Astrocyte (in vitro differentiated cells and primary cell): ENCODE data around the gene UCHL5. TPM values are rescaled to one million over a fixed set of nuclear protein-coding genes. Genes with fewer than 3 reads are reported as not detected.

Experiments
- DNase-seq: peaks from one replicate; pipeline ENCODE4 v3.0.0-alpha.2; 2010; ENCODE audit warnings: low read depth
- FAIRE-seq: peaks from 2 replicates; lab custom pipeline; 2011; peaks lifted over from hg19 to GRCh38; lab: Jason Lieb, UNC
- H2AFZ ChIP-seq: 2 replicates; pipeline ENCODE4 v1.6.0; 2012; ENCODE audit warnings: low read depth, low read length, inconsistent platforms
- H3K27ac ChIP-seq: 2 replicates; pipeline ENCODE4 v1.5.1; 2011; ENCODE audit warnings: low read depth, low read length, inconsistent platforms
- H3K27me3 ChIP-seq: 2 replicates; pipeline ENCODE4 v1.6.0; 2011; ENCODE audit warnings: low read length, inconsistent platforms; ENCODE audit not compliant: insufficient read depth
- H3K36me3 ChIP-seq: 2 replicates; pipeline ENCODE4 v1.5.1; 2011; ENCODE audit warnings: low read length, inconsistent platforms; ENCODE audit not compliant: insufficient read depth
- H3K4me1 ChIP-seq: 2 replicates; pipeline ENCODE4 v1.5.1; 2011; ENCODE audit warnings: low read length, inconsistent platforms; ENCODE audit not compliant: insufficient read depth
- H3K4me2 ChIP-seq: 2 replicates; pipeline ENCODE4 v1.6.0; 2012; ENCODE audit warnings: low read length, inconsistent platforms
- H3K4me3 ChIP-seq: 2 replicates; pipeline ENCODE4 v1.5.1; 2011; ENCODE audit warnings: low read depth, mild to moderate bottlenecking, low read length, inconsistent platforms; ENCODE audit not compliant: insufficient read depth
- H3K79me2 ChIP-seq: 2 replicates; pipeline ENCODE4 v1.6.0; 2012; ENCODE audit warnings: mild to moderate bottlenecking, low read length, inconsistent platforms; ENCODE audit not compliant: insufficient read depth
- H3K9ac ChIP-seq: 2 replicates; pipeline ENCODE4 v1.6.0; 2012; ENCODE audit warnings: mild to moderate bottlenecking, low read length, inconsistent platforms
- H3K9me3 ChIP-seq: 2 replicates; pipeline ENCODE4 v1.5.1; 2012; ENCODE audit warnings: low read depth, mild to moderate bottlenecking, low read length, inconsistent platforms; ENCODE audit not compliant: insufficient read depth
- H4K20me1 ChIP-seq: 2 replicates; pipeline ENCODE4 v1.6.0; 2012; ENCODE audit warnings: low read length, inconsistent platforms; ENCODE audit not compliant: insufficient read depth
- H3K27ac Mint-ChIP-seq: one replicate; pipeline ENCODE4 v1.8.0; 2021; ENCODE audit warnings: mild to moderate bottlenecking, mixed read lengths; ENCODE audit not compliant: unreplicated experiment
- H3K27me3 Mint-ChIP-seq: one replicate; pipeline ENCODE4 v1.8.0; 2021; ENCODE audit warnings: low read depth, mixed read lengths; ENCODE audit not compliant: unreplicated experiment
- H3K36me3 Mint-ChIP-seq: one replicate; pipeline ENCODE4 v1.8.0; 2021; ENCODE audit warnings: low read depth, mixed read lengths; ENCODE audit not compliant: unreplicated experiment
- H3K4me1 Mint-ChIP-seq: one replicate; pipeline ENCODE4 v1.8.0; 2021; ENCODE audit warnings: low read depth, mixed read lengths; ENCODE audit not compliant: unreplicated experiment
- H3K4me3 Mint-ChIP-seq: one replicate; pipeline ENCODE4 v1.8.0; 2021; ENCODE audit warnings: mild to moderate bottlenecking, moderate library complexity, mixed read lengths; ENCODE audit not compliant: unreplicated experiment
- H3K9me3 Mint-ChIP-seq: one replicate; pipeline ENCODE4 v1.8.0; 2021; ENCODE audit warnings: mild to moderate bottlenecking, mixed read lengths; ENCODE audit not compliant: unreplicated experiment
- CTCF ChIP-seq: IDR thresholded peaks from 2 replicates; pipeline ENCODE4 v1.5.1; 2011; ENCODE audit warnings: low read depth, mild to moderate bottlenecking, inconsistent platforms, low read length, moderate library complexity; ENCODE audit not compliant: insufficient read depth
- EZH2 ChIP-seq: IDR thresholded peaks from 2 replicates; pipeline ENCODE4 v1.6.1; 2012; ENCODE audit warnings: mild to moderate bottlenecking, low read length, inconsistent platforms; ENCODE audit not compliant: insufficient read depth
- total RNA-seq: library from RNA; stranded (reverse); gene quantifications from 2 replicates; pipeline ENCODE4 v1.2.1, GENCODE V29; 2021

The UCHL5 gene
- total RNA-seq, 1 donor from 2014 or later, result 33.3 TPM

- no peak for DNase-seq
- H3K4me3 Mint-ChIP-seq, result no peak overlapping the region
- peaks cover 6% of the 10 kb centered on the region for H3K4me1 Mint-ChIP-seq
- no peaks in the 10 kb centered on the region for H3K27me3 Mint-ChIP-seq
- no peak overlapping the region for H3K27ac ChIP-seq
- no peaks in the 10 kb centered on the region for H3K79me2 ChIP-seq
- H2AFZ ChIP-seq, result no peak overlapping the region
- H3K36me3 ChIP-seq, result no peaks in the 10 kb centered on the region
- no peak for TF ChIP-seq CTCF
- no peak for TF ChIP-seq EZH2
- H3K9me3 Mint-ChIP-seq, result no peaks in the 10 kb centered on the region
- H3K36me3 Mint-ChIP-seq, result no peaks in the 10 kb centered on the region
- H4K20me1 ChIP-seq, result no peaks in the 10 kb centered on the region
- no peaks in the 10 kb centered on the region for H3K4me1 ChIP-seq
- H3K4me3 ChIP-seq, result no peak overlapping the region
- no peak for FAIRE-seq
- H3K9me3 ChIP-seq, result no peaks in the 10 kb centered on the region
- H3K9ac ChIP-seq, result no peak overlapping the region
- H3K4me2 ChIP-seq, result no peak overlapping the region
- no peak overlapping the region for H3K27ac Mint-ChIP-seq
- H3K27me3 ChIP-seq, result no peaks in the 10 kb centered on the region
Measured at GRCh38 chr1:192967211-192967877, 91.8 kb downstream of the UCHL5 start.

- no peak overlapping the region for H3K4me2 ChIP-seq
- no peak overlapping the region for H3K4me3 Mint-ChIP-seq
- no peaks in the 10 kb centered on the region for H3K36me3 ChIP-seq
- no peak overlapping the region for H3K27ac Mint-ChIP-seq
- no peak overlapping the region for H3K4me3 ChIP-seq
- no peak overlapping the region for H3K9ac ChIP-seq
- H3K79me2 ChIP-seq, result no peaks in the 10 kb centered on the region
- no peaks in the 10 kb centered on the region for H3K9me3 ChIP-seq
- no peaks in the 10 kb centered on the region for H3K36me3 Mint-ChIP-seq
- peaks cover 2% of the 10 kb centered on the region for H3K4me1 Mint-ChIP-seq
- FAIRE-seq (no peak), DNase-seq (no peak)
- H3K27me3 ChIP-seq, result no peaks in the 10 kb centered on the region
- TF ChIP-seq CTCF (no peak), EZH2 (no peak)
- no peaks in the 10 kb centered on the region for H3K27me3 Mint-ChIP-seq
- H3K27ac ChIP-seq, result no peak overlapping the region
- no peaks in the 10 kb centered on the region for H3K9me3 Mint-ChIP-seq
- H3K4me1 ChIP-seq, result no peaks in the 10 kb centered on the region
- no peak overlapping the region for H2AFZ ChIP-seq
- H4K20me1 ChIP-seq, result no peaks in the 10 kb centered on the region
Measured at GRCh38 chr1:192966073-192966472, 93.1 kb downstream of the UCHL5 start.

GRCh38 chr1:192962901-192963300 lies 96.3 kb downstream of the UCHL5 start:
- no peak overlapping the region for H3K27ac Mint-ChIP-seq
- Histone ChIP-seq H3K9ac (no peak overlapping the region), H3K36me3 (no peaks in the 10 kb centered on the region), H3K79me2 (no peaks in the 10 kb centered on the region), H3K4me3 (no peak overlapping the region), H2AFZ (no peak overlapping the region), H4K20me1 (no peaks in the 10 kb centered on the region), H3K27me3 (no peaks in the 10 kb centered on the region), H3K4me1 (no peaks in the 10 kb centered on the region), H3K27ac (no peak overlapping the region), H3K9me3 (no peaks in the 10 kb centered on the region), H3K4me2 (no peak overlapping the region)
- peaks cover under 1% of the 10 kb centered on the region for H3K4me1 Mint-ChIP-seq
- no peaks in the 10 kb centered on the region for H3K36me3 Mint-ChIP-seq
- TF ChIP-seq EZH2 (no peak), CTCF (no peak)
- no peaks in the 10 kb centered on the region for H3K9me3 Mint-ChIP-seq
- H3K27me3 Mint-ChIP-seq, result no peaks in the 10 kb centered on the region
- no peak overlapping the region for H3K4me3 Mint-ChIP-seq
- DNase-seq (no peak), FAIRE-seq (no peak)
